Muscle layer of colon (tissue), 2 donors: ENCODE results near the gene TAOK3.
"Not testable (repeated sequence)": the region's sequence is repeated elsewhere in the genome, so short reads cannot be mapped to it uniquely, and the experiment has no call there.

ENCODE experiments used
- H3K27ac ChIP-seq: one replicate; pipeline ENCODE4 v1.7.0; 2013; ENCODE audit warnings: low read depth, mild to moderate bottlenecking, low read length, moderate library complexity
- H3K27me3 ChIP-seq, 2 donors: one replicate each; pipeline ENCODE4 v1.7.0; 2013; ENCODE audit warnings: low read length in 2 of 2, mild to moderate bottlenecking in 2 of 2; ENCODE audit not compliant: insufficient read depth in 2 of 2, control insufficient read depth in 1 of 2
- H3K36me3 ChIP-seq: one replicate; pipeline ENCODE4 v1.7.0; 2013; ENCODE audit warnings: mild to moderate bottlenecking, low read length; ENCODE audit not compliant: insufficient read depth
- H3K4me1 ChIP-seq: one replicate; pipeline ENCODE4 v1.7.0; 2013; ENCODE audit warnings: mild to moderate bottlenecking, low read length; ENCODE audit not compliant: insufficient read depth
- H3K4me3 ChIP-seq, 2 donors: one replicate each; pipeline ENCODE4 v1.7.0; 2013; ENCODE audit warnings: low read length in 2 of 2, low read depth in 1 of 2, mild to moderate bottlenecking in 1 of 2, moderate library complexity in 1 of 2
- H3K9ac ChIP-seq: one replicate; pipeline ENCODE4 v1.7.0; 2013; ENCODE audit warnings: low read length
- H3K9me3 ChIP-seq: one replicate; pipeline ENCODE4 v1.7.0; 2013; ENCODE audit warnings: mild to moderate bottlenecking, low read length
- donor health status: abdominal sarcoma.
- donor health status: Adenocarcinoma of cecum.

TAOK3 gene

DNA sequence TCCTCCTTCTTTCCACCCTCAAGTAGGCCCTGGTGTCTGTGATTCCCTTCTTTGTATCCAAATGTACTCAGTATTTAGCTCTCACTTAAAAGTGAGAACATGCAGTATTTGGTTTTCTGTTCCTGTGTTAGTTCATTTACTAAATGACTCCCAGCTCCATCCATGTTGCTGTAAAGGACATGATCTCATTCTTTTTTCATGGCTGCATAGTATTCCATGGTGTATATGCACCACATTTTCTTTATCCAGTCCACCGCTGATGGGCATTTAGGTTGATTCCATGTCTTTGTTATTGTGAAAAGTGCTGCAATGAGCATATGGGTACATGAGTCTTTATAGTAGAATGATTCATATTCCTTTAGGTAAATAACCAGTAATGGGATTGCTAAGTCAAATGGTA lies 94.4 kb downstream of the TAOK3 start:
- not testable (repeated sequence) for H3K4me1 ChIP-seq, H3K4me3 ChIP-seq, H3K9ac ChIP-seq

DNA sequence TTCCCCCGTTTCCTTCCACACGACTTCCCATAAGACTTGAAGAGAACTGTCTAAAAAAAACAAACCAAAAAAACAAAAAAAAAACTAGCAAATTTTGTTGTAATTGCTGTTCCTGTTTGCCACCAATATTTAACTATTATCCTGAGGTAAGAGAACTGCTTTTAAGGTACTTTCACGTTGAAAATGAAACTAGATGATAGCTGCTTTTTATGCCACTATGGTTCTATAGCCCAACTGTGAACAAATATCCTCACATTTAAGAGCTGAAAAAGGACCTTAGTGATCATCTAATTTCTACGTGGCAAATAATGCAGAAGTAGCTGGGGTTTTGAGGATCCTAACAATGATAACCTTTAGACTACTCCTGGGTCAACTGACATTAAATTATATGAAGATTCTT lies 98.6 kb downstream of the TAOK3 start:
- Histone ChIP-seq H3K9ac (no peak overlapping the region), H3K4me1 (no peaks in the 10 kb centered on the region), H3K9me3 (no peaks in the 10 kb centered on the region), H3K27ac (no peak overlapping the region), H3K36me3 (no peaks in the 10 kb centered on the region), H3K27me3 (no peaks in the 10 kb centered on the region), H3K4me3 (no peak overlapping the region)

More for the DNA sequence above, 94.4 kb downstream of the TAOK3 start:
- not testable (repeated sequence) for H3K27me3 ChIP-seq, H3K27ac ChIP-seq, H3K36me3 ChIP-seq, H3K9me3 ChIP-seq

DNA sequence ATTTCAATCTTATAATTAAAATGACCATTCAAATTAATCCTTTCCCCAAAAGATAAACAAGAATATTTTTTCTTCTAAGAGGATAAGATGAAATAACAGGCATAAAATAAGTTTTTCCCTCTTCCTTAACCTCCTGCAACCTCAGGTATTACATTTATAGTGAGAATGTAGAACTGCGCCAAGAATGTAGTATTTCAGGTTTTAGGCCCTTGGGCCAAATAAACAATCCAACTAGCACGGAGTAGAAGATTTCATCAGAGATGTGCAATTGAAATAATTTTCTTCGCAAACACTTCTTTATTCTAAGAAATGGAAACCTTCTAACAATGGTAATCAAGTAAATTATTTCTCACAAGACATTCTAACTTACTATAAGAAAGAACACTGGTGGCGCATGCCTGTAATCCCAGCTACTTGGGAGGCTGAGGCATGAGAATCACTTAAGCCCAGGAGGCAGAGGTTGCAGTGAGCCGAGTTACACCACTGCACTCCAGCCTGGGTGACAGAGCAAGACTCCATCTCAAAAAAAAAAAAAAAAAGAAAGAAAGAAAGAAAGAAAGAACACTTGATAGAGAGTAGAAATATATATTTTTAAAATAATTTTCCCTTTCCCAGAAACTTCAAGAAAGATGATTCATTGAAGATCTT lies 100.8 kb downstream of the TAOK3 start:
- no peaks in the 10 kb centered on the region for H3K4me1 ChIP-seq
- H3K9me3 ChIP-seq = no peaks in the 10 kb centered on the region
- H3K27ac ChIP-seq = no peak overlapping the region
- H3K4me3 ChIP-seq = no peak overlapping the region
- H3K36me3 ChIP-seq = no peaks in the 10 kb centered on the region
- no peak overlapping the region for H3K9ac ChIP-seq
- no peaks in the 10 kb centered on the region for H3K27me3 ChIP-seq

DNA sequence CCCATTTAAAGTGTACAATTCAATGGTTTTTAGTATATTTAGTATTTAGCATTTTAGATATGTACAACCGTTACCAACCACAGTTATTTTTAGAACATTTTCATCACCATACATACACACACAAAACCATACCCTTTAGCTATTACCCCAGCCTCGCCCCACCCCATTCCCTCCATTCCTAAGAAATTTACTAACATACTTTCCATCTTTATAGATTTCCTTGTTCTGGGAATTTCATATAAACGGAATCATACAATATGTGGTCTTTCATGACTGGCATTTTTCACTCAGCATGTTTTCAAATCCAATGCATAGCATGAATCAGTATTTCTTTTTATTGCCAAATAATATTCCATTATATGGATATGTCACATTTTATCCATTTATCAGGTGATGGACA lies 101.5 kb downstream of the TAOK3 start:
- Histone ChIP-seq H3K27ac (no peak overlapping the region), H3K9me3 (no peaks in the 10 kb centered on the region), H3K36me3 (no peaks in the 10 kb centered on the region), H3K9ac (no peak overlapping the region), H3K27me3 (no peaks in the 10 kb centered on the region), H3K4me3 (no peak overlapping the region), H3K4me1 (no peaks in the 10 kb centered on the region)

DNA sequence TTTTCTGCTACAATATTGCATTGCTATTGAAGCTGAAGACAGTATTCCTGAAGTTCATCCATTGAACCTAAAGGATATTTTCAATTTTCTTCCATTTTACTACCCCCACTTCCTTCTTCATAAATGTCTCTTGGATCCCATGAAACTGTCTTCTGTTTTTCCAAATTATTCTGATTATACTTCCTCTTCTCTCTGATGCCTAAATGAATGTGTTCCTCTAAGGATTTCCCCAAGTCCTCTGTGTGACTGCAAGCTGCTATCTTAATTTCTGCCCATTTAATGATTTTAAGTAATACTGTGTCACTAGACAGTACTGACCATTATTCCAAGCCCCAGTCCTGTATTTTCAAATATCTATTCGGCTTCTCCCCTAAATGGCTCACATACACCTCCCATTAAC lies 102.9 kb downstream of the TAOK3 start:
- Histone ChIP-seq H3K9ac (no peak overlapping the region), H3K9me3 (no peaks in the 10 kb centered on the region), H3K4me1 (no peaks in the 10 kb centered on the region), H3K4me3 (no peak overlapping the region), H3K36me3 (no peaks in the 10 kb centered on the region), H3K27me3 (no peaks in the 10 kb centered on the region), H3K27ac (no peak overlapping the region)

DNA sequence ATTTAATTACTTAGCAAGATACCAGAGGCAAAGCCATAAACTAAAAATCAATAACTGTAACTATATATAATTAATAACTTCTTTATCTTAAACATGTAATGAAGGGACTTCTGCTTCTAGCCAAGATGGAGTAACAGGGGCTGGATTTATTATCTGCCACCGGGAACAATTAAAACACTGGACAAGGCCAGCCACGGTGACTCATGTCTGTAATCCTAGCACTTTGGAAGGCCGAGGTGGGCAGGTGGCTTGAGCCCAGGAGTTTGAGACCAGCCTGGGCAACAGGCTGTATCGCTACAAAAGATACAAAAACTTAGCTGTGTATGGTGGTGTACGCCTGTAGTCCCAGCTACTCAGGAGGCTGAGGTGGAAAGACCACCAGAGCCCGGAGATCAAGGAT lies 113.6 kb downstream of the TAOK3 start:
- H3K36me3 ChIP-seq = no peaks in the 10 kb centered on the region
- H3K27ac ChIP-seq = no peak overlapping the region
- H3K9me3 ChIP-seq = no peaks in the 10 kb centered on the region
- no peak overlapping the region for H3K9ac ChIP-seq
- no peaks in the 10 kb centered on the region for H3K4me1 ChIP-seq
- no peak overlapping the region for H3K4me3 ChIP-seq
- H3K27me3 ChIP-seq = no peaks in the 10 kb centered on the region

DNA sequence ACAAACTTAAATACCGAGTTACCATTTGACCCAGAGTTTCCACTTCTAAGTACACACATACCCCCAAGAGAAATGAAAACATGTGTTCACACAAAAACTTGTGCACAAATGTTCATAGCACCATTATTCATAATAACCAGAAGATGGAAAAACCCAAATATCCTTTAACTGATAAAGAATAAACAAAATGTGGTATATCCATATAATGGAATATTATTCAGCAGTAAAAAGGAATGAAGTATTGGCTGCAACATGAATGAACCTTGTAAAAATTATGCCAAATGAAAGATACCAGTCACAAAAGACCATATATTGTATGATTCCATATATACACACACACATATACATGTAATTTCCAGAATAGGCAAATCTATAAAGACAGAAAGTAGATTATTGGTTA lies 116.4 kb downstream of the TAOK3 start:
- Histone ChIP-seq H3K27me3 (no peaks in the 10 kb centered on the region), H3K4me1 (no peaks in the 10 kb centered on the region), H3K9ac (no peak overlapping the region), H3K9me3 (no peaks in the 10 kb centered on the region), H3K4me3 (no peak overlapping the region), H3K36me3 (no peaks in the 10 kb centered on the region), H3K27ac (no peak overlapping the region)

DNA sequence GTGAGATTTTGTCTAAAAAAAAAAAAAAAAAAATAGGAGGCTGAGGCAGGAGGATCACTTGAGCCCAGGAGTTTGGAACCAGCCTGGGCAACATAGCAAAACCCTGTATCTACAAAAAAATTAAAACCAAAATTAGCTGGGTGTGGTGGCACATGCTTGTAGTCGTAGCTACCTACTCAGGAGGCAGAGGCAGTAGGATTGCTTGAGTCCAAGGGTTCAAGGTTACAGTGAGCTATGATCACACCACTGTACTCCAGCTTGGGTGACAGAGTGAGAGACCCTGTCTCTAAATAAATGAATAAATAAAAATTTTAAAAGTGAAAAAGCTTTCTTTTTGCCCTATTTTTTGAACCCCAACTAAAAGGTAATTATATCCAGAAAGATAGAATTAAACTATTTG lies 123.2 kb downstream of the TAOK3 start:
- H3K27ac ChIP-seq = no peak overlapping the region
- no peak overlapping the region for H3K9ac ChIP-seq
- no peaks in the 10 kb centered on the region for H3K9me3 ChIP-seq
- H3K4me3 ChIP-seq = no peak overlapping the region
- H3K27me3 ChIP-seq = no peaks in the 10 kb centered on the region
- no peaks in the 10 kb centered on the region for H3K36me3 ChIP-seq
- no peaks in the 10 kb centered on the region for H3K4me1 ChIP-seq

DNA sequence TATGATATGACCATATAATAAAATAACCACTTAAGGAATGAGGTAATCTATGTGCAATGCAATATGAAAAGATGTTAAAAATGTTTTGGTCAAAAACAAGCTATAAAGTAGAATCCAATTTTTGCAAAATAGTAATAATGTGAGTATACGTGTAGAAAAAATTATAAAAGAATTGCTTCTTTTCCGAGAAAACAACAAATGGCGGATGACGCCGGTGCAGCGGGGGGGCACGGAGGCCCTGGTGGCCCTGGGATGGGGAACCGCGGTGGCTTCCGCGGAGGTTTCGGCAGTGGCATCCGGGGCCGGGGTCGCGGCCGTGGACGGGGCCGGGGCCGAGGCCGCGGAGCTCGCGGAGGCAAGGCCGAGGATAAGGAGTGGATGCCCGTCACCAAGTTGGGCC lies 126.8 kb downstream of the TAOK3 start:
- H3K36me3 ChIP-seq, H3K4me1 ChIP-seq, H3K27me3 ChIP-seq, H3K27ac ChIP-seq, H3K4me3 ChIP-seq, H3K9ac ChIP-seq, H3K9me3 ChIP-seq: not testable (repeated sequence)

DNA sequence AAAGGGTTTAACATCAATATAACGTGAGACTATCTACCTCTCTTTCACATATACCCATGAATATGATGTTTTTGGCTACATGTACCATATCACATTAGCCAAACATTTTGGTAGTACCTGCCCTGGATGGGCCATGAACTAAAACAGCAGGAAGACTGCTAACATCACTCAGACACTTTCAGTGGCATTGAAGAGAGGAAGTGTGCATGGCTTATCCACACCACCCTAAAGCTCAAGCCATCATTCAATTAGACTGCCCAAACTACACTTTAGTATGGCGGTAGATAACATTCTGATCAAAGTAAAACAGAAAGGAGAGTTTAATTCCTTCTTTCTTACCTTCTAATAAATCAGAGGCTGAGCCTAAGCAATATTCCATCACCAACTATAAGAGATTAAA lies 133.8 kb downstream of the TAOK3 start:
- peaks cover 12% of the 10 kb centered on the region for H3K36me3 ChIP-seq
- no peak overlapping the region for H3K9ac ChIP-seq
- no peaks in the 10 kb centered on the region for H3K9me3 ChIP-seq

DNA sequence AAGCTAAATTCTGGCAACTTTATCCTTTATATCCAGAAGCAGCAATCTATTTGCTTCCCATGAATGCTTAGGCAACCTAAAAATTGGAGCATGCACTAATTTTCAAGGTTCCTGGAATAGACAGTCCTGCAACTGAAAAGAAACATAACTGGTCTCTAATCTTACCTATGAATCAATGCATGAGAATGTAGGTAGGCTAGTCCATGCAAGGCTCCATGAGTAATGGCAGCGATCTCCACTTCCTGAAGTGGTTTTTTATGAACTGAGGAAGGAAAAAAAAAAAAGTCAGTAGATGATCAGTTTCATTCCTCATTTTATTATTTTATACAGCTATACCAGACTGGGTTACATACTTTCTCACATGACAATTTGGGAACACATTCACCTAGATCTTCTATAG lies 134.8 kb downstream of the TAOK3 start:
- Histone ChIP-seq H3K9ac (no peak overlapping the region), H3K36me3 (peaks cover 12% of the 10 kb centered on the region), H3K4me3 (no peak overlapping the region), H3K27me3 (no peaks in the 10 kb centered on the region), H3K27ac (no peak overlapping the region), H3K9me3 (no peaks in the 10 kb centered on the region), H3K4me1 (no peaks in the 10 kb centered on the region)

More for the DNA sequence above, 133.8 kb downstream of the TAOK3 start:
- Histone ChIP-seq H3K4me1 (no peaks in the 10 kb centered on the region), H3K27ac (no peak overlapping the region), H3K27me3 (no peaks in the 10 kb centered on the region), H3K4me3 (no peak overlapping the region)

DNA sequence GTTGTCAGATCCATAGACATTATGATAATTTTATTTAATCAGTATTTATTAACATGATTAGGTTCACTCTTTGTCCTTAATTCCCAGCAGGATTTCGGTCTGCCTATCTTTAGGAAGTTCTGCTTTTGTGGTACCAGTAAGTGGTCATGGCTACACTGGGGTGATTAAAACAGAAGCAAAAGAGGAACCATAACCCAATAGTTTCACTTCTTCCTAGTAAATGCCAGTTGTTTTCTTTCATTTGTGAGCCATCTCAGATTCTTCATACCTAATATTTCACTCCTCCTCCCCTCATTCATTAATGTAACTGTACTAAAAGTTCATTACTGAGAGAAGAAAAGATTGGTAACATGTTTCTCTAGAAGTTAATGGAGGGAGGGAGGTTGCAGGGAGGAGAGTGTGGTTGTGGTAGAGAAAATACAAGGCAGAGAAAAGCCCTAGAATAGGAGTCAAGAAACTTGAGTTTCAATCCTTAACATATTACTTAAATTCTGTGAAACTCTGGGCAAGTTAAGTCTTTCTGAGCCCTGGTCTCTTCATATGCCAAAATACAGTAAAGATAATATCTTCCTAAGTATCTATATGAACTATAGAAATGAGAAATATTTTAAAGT lies 135.5 kb downstream of the TAOK3 start:
- no peak overlapping the region for H3K9ac ChIP-seq
- H3K9me3 ChIP-seq = no peaks in the 10 kb centered on the region
- H3K36me3 ChIP-seq = peaks cover 12% of the 10 kb centered on the region
- no peak overlapping the region for H3K4me3 ChIP-seq
- no peaks in the 10 kb centered on the region for H3K4me1 ChIP-seq
- no peaks in the 10 kb centered on the region for H3K27me3 ChIP-seq
- H3K27ac ChIP-seq = no peak overlapping the region
